Measurements from ENCODE around the gene LNX1. TPM values are rescaled to one million over a fixed set of nuclear protein-coding genes. Genes with fewer than 3 reads are reported as not detected.
A peak's percentile ranks its signal among the peaks of the same experiment; 100 is the strongest.

LNX1 gene
- total and polyA plus RNA-seq, 2 experiments from 2014 or later, result 6.7 to 9.4 TPM

GRCh38 chr4:53635697-53636483 lies 44.6 kb upstream of the LNX1 start:
- DNase-seq, result no peak
- Histone ChIP-seq H3K79me2 (ENCODE audit: insufficient read depth) (no peaks in the 10 kb centered on the region), H3K27me3 (replicated peaks; ENCODE audit: insufficient read depth) (no peaks in the 10 kb centered on the region), H3K9me2 (ENCODE audit: insufficient read depth) (no peaks in the 10 kb centered on the region), H3K27ac (no peak overlapping the region), H3K9me3 (ENCODE audit: low read depth) (no peaks in the 10 kb centered on the region), H3K9ac (no peak overlapping the region), H3F3A (ENCODE audit: insufficient read depth) (no peaks in the 10 kb centered on the region), H3K4me3 (no peak overlapping the region), H3K4me1 (ENCODE audit: insufficient read depth) (no peaks in the 10 kb centered on the region), H3K36me3 (ENCODE audit: low read depth) (no peaks in the 10 kb centered on the region), H3K4me2 (ENCODE audit: unreplicated experiment) (no peak overlapping the region), H2AFZ (no peak overlapping the region), H4K20me1 (ENCODE audit: insufficient read depth) (no peaks in the 10 kb centered on the region)
- 79 to 84% methylated on average over 5 of the region's 5 CpGs for WGBS, 2 experiments (ENCODE audit: low coverage in 1 of 2, low lambda C conversion rate in 2 of 2, missing lambda C conversion rate in 2 of 2)
- in situ Hi-C loops (cut with MboI), result no loop called here
- TF ChIP-seq EZH2phosphoT487 (IDR thresholded peaks at IDR 0.05; ENCODE audit: insufficient read depth, low read depth), result no peak
- TF ChIP-seq EZH2 (IDR thresholded peaks at IDR 0.05; ENCODE audit: insufficient read depth, poor library complexity, severe bottlenecking), result no peak

- no peaks in the 10 kb centered on the region for H4K20me1 ChIP-seq (ENCODE audit: insufficient read depth)
- no peaks in the 10 kb centered on the region for H3K9me2 ChIP-seq (ENCODE audit: insufficient read depth)
- no peak overlapping the region for H3K4me2 ChIP-seq (ENCODE audit: unreplicated experiment)
- no peaks in the 10 kb centered on the region for H3K27me3 ChIP-seq (replicated peaks; ENCODE audit: insufficient read depth)
- no peak overlapping the region for H3K4me3 ChIP-seq
- WGBS, 2 experiments (ENCODE audit: low coverage in 1 of 2, low lambda C conversion rate in 2 of 2, missing lambda C conversion rate in 2 of 2), result 16 to 22% methylated on average over 4 of the region's 4 CpGs
- no peaks in the 10 kb centered on the region for H3K79me2 ChIP-seq (ENCODE audit: insufficient read depth)
- no peaks in the 10 kb centered on the region for H3F3A ChIP-seq (ENCODE audit: insufficient read depth)
- TF ChIP-seq EZH2phosphoT487 (IDR thresholded peaks at IDR 0.05; ENCODE audit: insufficient read depth, low read depth), result no peak
- no peak for TF ChIP-seq EZH2 (IDR thresholded peaks at IDR 0.05; ENCODE audit: insufficient read depth, poor library complexity, severe bottlenecking)
- no peaks in the 10 kb centered on the region for H3K4me1 ChIP-seq (ENCODE audit: insufficient read depth)
- in situ Hi-C loops (cut with MboI), result no loop called here
- H3K27ac ChIP-seq, result no peak overlapping the region
- peak; percentile 59 for DNase-seq
- H2AFZ ChIP-seq, result no peak overlapping the region
- H3K9ac ChIP-seq, result no peak overlapping the region
- no peaks in the 10 kb centered on the region for H3K36me3 ChIP-seq (ENCODE audit: low read depth)
- H3K9me3 ChIP-seq (ENCODE audit: low read depth), result no peaks in the 10 kb centered on the region
Measured at GRCh38 chr4:53633608-53634007, 42.3 kb upstream of the LNX1 start.

- no peaks in the 10 kb centered on the region for H3K79me2 ChIP-seq (ENCODE audit: insufficient read depth)
- H3K9me3 ChIP-seq (ENCODE audit: low read depth), result no peaks in the 10 kb centered on the region
- in situ Hi-C loops (cut with MboI), result no loop called here
- no peaks in the 10 kb centered on the region for H3K27me3 ChIP-seq (replicated peaks; ENCODE audit: insufficient read depth)
- no peak overlapping the region for H3K27ac ChIP-seq
- H4K20me1 ChIP-seq (ENCODE audit: insufficient read depth), result no peaks in the 10 kb centered on the region
- H3K4me2 ChIP-seq (ENCODE audit: unreplicated experiment), result no peak overlapping the region
- no peaks in the 10 kb centered on the region for H3K36me3 ChIP-seq (ENCODE audit: low read depth)
- H3K4me1 ChIP-seq (ENCODE audit: insufficient read depth), result no peaks in the 10 kb centered on the region
- 33 to 36% methylated on average over 1 of the region's 1 CpG for WGBS, 2 experiments (ENCODE audit: low coverage in 1 of 2, low lambda C conversion rate in 2 of 2, missing lambda C conversion rate in 2 of 2)
- no peaks in the 10 kb centered on the region for H3F3A ChIP-seq (ENCODE audit: insufficient read depth)
- no peak overlapping the region for H3K4me3 ChIP-seq
- no peak overlapping the region for H2AFZ ChIP-seq
- no peak for TF ChIP-seq EZH2 (IDR thresholded peaks at IDR 0.05; ENCODE audit: insufficient read depth, poor library complexity, severe bottlenecking)
- TF ChIP-seq EZH2phosphoT487 (IDR thresholded peaks at IDR 0.05; ENCODE audit: insufficient read depth, low read depth), result no peak
- no peak overlapping the region for H3K9ac ChIP-seq
- H3K9me2 ChIP-seq (ENCODE audit: insufficient read depth), result no peaks in the 10 kb centered on the region
- no peak for DNase-seq
Measured at GRCh38 chr4:53629296-53629695, 38.0 kb upstream of the LNX1 start.

- H2AFZ ChIP-seq, result no peak overlapping the region
- H4K20me1 ChIP-seq (ENCODE audit: insufficient read depth), result no peaks in the 10 kb centered on the region
- no peaks in the 10 kb centered on the region for H3K9me2 ChIP-seq (ENCODE audit: insufficient read depth)
- no peaks in the 10 kb centered on the region for H3K27me3 ChIP-seq (replicated peaks; ENCODE audit: insufficient read depth)
- H3K4me1 ChIP-seq (ENCODE audit: insufficient read depth), result peaks cover 7% of the 10 kb centered on the region
- no peak overlapping the region for H3K4me2 ChIP-seq (ENCODE audit: unreplicated experiment)
- in situ Hi-C loops (cut with MboI), result no loop called here
- peaks cover 11% of the 10 kb centered on the region for H3F3A ChIP-seq (ENCODE audit: insufficient read depth)
- no peaks in the 10 kb centered on the region for H3K79me2 ChIP-seq (ENCODE audit: insufficient read depth)
- no peak overlapping the region for H3K9ac ChIP-seq
- TF ChIP-seq EZH2 (IDR thresholded peaks at IDR 0.05; ENCODE audit: insufficient read depth, poor library complexity, severe bottlenecking) (no peak), EZH2phosphoT487 (IDR thresholded peaks at IDR 0.05; ENCODE audit: insufficient read depth, low read depth) (no peak)
- 41 to 47% methylated on average over 1 of the region's 1 CpG for WGBS, 2 experiments (ENCODE audit: low coverage in 1 of 2, low lambda C conversion rate in 2 of 2, missing lambda C conversion rate in 2 of 2)
- peak; percentile 4 for DNase-seq
- H3K27ac ChIP-seq, result no peak overlapping the region
- no peaks in the 10 kb centered on the region for H3K36me3 ChIP-seq (ENCODE audit: low read depth)
- H3K4me3 ChIP-seq, result no peak overlapping the region
- no peaks in the 10 kb centered on the region for H3K9me3 ChIP-seq (ENCODE audit: low read depth)
Measured at GRCh38 chr4:53626491-53626890, 35.2 kb upstream of the LNX1 start.
